ENCODE results near the gene HIRIP3.
A peak's percentile ranks its signal among the peaks of the same experiment; 100 is the strongest.

Gene HIRIP3

DNA sequence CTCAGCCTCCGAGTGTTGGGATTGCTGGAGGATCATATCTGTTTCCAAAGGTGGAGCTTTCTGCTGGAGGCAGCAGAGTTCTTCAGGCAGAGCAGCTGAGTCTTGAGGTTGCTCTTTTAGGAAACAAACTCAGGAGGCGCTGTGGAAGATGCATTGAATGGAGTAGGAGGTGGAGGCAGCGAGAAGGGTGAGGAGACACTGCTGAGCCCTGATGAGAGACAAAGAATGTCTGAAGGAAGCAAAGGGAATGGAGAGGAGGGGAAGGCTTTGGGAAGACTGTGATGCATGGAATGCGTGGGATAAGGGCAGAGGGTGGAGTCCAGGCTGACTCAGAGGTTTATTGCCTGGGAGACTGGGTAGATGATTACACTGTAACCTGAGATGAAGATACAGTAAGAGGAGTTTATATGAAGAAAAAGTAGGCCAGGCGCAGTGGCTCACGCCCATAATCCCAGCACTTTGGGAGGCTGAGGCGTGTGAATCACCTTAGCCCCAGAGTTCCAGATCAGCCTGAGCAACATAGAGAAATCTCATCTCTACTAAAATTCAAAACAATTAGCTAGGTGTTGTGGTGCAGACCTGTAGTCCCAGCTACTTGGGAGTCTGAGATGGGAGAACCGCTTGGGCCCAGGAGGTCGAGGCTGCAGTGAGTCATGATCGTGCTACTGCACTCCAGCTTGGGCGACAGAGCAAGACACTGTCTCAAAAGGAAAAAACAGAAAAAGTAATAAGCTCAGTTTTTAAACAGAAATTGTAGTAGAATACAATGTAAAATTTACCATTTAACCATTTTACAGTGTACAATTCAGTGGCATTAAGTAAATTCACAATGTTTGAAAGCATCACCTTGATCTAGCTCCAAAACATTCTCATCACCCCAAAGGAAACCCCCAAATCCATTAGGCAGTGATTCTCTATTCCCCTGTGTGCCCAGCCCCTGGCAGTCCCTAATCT, 51.3 kb downstream of the HIRIP3 start:
- TF ChIP-seq CTCF (IDR thresholded peaks at IDR 0.05; ENCODE audit: borderline replicate concordance, extremely low read depth, low read length, poor library complexity, severe bottlenecking) (peak; percentile 27), EZH2 (IDR thresholded peaks at IDR 0.05; ENCODE audit: borderline replicate concordance, low read depth, low read length, severe bottlenecking) (no peak)
- H3K4me1 ChIP-seq (ENCODE audit: insufficient read depth, low read length) = no peaks in the 10 kb centered on the region
- H3K79me2 ChIP-seq (ENCODE audit: insufficient read depth, low read length) = no peaks in the 10 kb centered on the region
- no peak overlapping the region for H3K9ac ChIP-seq (ENCODE audit: low read depth, low read length)
- no peak for ATAC-seq (ENCODE audit: insufficient read depth, low read depth)
- no peaks in the 10 kb centered on the region for H3K9me3 ChIP-seq (ENCODE audit: insufficient read depth, low read length, severe bottlenecking)
- no peak overlapping the region for H3K4me2 ChIP-seq (ENCODE audit: insufficient read depth, low read length)
- no peaks in the 10 kb centered on the region for H3K27me3 ChIP-seq (ENCODE audit: insufficient read depth, low read length, poor library complexity)
- H3K4me3 ChIP-seq (ENCODE audit: low read depth in 1 of 2, low read length in 2 of 2) = no peak overlapping the region
- H2AFZ ChIP-seq (ENCODE audit: low read depth, low read length) = no peak overlapping the region
- no peaks in the 10 kb centered on the region for H4K20me1 ChIP-seq (ENCODE audit: insufficient read depth, low read length)
- DNase-seq = no peak
- H3K36me3 ChIP-seq (ENCODE audit: insufficient read depth, low read length) = no peaks in the 10 kb centered on the region
- no peak overlapping the region for H3K27ac ChIP-seq (ENCODE audit: low read length)

Data from DND-41 (cell line).